Mesothelial cell of epicardium (in vitro differentiated cells): ENCODE data around the gene SLC9A9. TPM values are rescaled to one million over a fixed set of nuclear protein-coding genes. Genes with fewer than 3 reads are reported as not detected.

ENCODE experiments used
- DNase-seq, 2 experiments: peaks; one replicate each; pipeline ENCODE4 v3.0.0; 2021; ENCODE audit warnings: low spot score in 2 of 2; ENCODE audit not compliant: unreplicated experiment in 2 of 2
- H3K27ac Mint-ChIP-seq: 2 replicates; pipeline ENCODE4 v1.8.0; 2021; ENCODE audit warnings: mixed read lengths
- H3K27me3 Mint-ChIP-seq: 2 replicates; pipeline ENCODE4 v1.8.0; 2021; ENCODE audit warnings: low read depth, mixed read lengths
- H3K36me3 Mint-ChIP-seq: 2 replicates; pipeline ENCODE4 v1.8.0; 2021; ENCODE audit warnings: mixed read lengths
- H3K4me1 Mint-ChIP-seq: 2 replicates; pipeline ENCODE4 v1.8.0; 2021; ENCODE audit warnings: mixed read lengths
- H3K4me3 Mint-ChIP-seq: 2 replicates; pipeline ENCODE4 v1.8.0; 2021; ENCODE audit warnings: mild to moderate bottlenecking, moderate library complexity, mixed read lengths
- H3K9me3 Mint-ChIP-seq: 2 replicates; pipeline ENCODE4 v1.8.0; 2021; ENCODE audit warnings: mixed read lengths
- total RNA-seq: library from RNA; stranded (reverse); gene quantifications from 3 replicates; pipeline ENCODE4 v1.2.1, GENCODE V29; 2021
- TF ChIP-seq, protein P1 (sequence below): fragments of 200-600 bp; sonication (generic); IDR thresholded peaks from one replicate; pipeline ENCODE4 v1.5.0; 2021; ENCODE audit warnings: antibody characterized with exemption; ENCODE audit not compliant: unreplicated experiment

SLC9A9 gene
- total RNA-seq, 1 donor from 2014 or later = 2.7 TPM

DNA sequence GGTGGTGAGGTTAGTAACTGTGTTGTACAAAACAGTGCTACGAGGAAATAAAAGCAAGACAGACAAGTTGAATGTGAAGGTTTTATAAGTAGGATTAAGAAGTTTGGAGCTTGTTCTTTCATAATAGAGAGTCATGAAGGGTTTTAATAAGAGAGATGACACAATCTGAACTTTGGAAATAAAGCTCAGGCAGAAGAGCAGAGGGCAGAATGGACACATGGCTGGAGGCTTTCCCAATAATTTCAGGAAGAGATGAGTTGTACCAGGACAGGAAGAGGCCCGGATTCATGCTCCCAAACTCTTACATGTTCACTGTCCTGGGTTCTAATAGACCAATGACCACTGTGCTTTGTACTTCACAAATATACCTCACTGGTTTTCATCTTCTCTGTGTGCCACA is 194.8 kb downstream of the SLC9A9 start:
- no peak overlapping the region for H3K4me3 Mint-ChIP-seq
- H3K9me3 Mint-ChIP-seq = no peaks in the 10 kb centered on the region
- H3K4me1 Mint-ChIP-seq = no peaks in the 10 kb centered on the region
- no peak for DNase-seq
- H3K27ac Mint-ChIP-seq = no peak overlapping the region
- peaks cover 10% of the 10 kb centered on the region for H3K27me3 Mint-ChIP-seq
- TF ChIP-seq, protein P1, sequence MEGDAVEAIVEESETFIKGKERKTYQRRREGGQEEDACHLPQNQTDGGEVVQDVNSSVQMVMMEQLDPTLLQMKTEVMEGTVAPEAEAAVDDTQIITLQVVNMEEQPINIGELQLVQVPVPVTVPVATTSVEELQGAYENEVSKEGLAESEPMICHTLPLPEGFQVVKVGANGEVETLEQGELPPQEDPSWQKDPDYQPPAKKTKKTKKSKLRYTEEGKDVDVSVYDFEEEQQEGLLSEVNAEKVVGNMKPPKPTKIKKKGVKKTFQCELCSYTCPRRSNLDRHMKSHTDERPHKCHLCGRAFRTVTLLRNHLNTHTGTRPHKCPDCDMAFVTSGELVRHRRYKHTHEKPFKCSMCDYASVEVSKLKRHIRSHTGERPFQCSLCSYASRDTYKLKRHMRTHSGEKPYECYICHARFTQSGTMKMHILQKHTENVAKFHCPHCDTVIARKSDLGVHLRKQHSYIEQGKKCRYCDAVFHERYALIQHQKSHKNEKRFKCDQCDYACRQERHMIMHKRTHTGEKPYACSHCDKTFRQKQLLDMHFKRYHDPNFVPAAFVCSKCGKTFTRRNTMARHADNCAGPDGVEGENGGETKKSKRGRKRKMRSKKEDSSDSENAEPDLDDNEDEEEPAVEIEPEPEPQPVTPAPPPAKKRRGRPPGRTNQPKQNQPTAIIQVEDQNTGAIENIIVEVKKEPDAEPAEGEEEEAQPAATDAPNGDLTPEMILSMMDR = no peak
- no peaks in the 10 kb centered on the region for H3K36me3 Mint-ChIP-seq

DNA sequence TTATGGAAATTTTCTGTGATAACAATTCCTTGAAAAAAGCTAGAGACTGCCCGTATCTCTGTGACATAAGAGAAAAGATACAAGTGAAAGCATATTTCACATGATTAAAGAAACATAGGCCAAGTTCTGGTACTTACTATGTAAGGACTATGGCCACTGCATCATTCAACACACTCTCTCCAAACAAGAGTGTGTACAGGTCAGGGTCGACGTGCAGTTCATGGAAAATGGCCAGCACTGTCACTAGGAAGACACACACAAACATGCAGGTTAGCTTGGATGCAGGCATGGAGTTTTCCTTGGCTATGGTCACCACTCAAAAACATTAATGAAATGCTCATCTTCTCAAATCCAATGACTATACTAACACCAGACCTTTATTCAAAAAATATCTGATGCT is 196.2 kb downstream of the SLC9A9 start:
- no peak for DNase-seq
- TF ChIP-seq, protein P1 = no peak
- H3K27ac Mint-ChIP-seq = no peak overlapping the region
- H3K4me3 Mint-ChIP-seq = no peak overlapping the region
- H3K27me3 Mint-ChIP-seq = peaks cover 10% of the 10 kb centered on the region
- no peaks in the 10 kb centered on the region for H3K4me1 Mint-ChIP-seq
- H3K36me3 Mint-ChIP-seq = no peaks in the 10 kb centered on the region
- H3K9me3 Mint-ChIP-seq = no peaks in the 10 kb centered on the region

DNA sequence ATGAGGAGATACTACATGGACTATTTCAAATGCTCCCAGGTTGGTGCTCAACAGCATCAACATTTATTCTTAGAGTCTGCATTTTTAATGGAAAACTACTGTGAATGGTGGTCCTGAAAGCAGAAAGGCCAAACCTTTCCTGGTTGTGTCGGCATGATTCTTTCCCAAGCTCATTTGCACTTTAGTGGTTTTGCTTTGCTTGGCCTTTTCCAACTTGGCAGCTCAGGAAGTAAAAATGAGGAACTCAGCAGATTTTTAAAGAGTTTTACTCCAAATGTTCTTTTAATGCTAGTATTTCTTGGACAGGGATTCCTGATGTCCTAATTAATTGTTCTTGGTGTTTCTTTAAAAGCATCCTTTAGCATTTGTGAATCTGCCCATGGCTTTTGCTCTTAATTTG is 197.4 kb downstream of the SLC9A9 start:
- no peak for DNase-seq
- no peaks in the 10 kb centered on the region for H3K4me1 Mint-ChIP-seq
- no peaks in the 10 kb centered on the region for H3K36me3 Mint-ChIP-seq
- no peak overlapping the region for H3K27ac Mint-ChIP-seq
- TF ChIP-seq, protein P1 = no peak
- peaks cover 8% of the 10 kb centered on the region for H3K27me3 Mint-ChIP-seq
- no peaks in the 10 kb centered on the region for H3K9me3 Mint-ChIP-seq
- no peak overlapping the region for H3K4me3 Mint-ChIP-seq

DNA sequence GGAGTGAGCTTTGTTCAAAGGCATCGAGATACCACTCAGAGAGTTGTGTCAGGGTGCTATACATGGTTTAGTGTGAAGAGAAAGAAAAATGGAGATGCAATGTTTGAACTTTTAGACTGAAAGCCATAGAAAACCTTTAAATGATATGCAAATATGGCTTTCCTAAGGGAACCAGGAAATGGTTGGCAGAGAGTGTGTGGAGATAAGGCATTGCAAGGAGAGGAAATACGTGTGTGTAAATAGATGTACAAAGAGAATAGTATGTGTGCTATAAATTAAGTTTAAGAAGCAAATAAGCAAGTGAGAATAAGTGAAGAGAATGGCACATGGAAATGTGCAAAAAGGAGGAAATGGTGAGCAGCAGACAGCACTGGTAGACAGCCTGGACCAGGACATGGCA is 198.1 kb downstream of the SLC9A9 start:
- no peak overlapping the region for H3K4me3 Mint-ChIP-seq
- H3K9me3 Mint-ChIP-seq = no peaks in the 10 kb centered on the region
- H3K36me3 Mint-ChIP-seq = no peaks in the 10 kb centered on the region
- no peak for DNase-seq
- H3K4me1 Mint-ChIP-seq = no peaks in the 10 kb centered on the region
- TF ChIP-seq, protein P1 = no peak
- H3K27ac Mint-ChIP-seq = no peak overlapping the region
- H3K27me3 Mint-ChIP-seq = peaks cover 3% of the 10 kb centered on the region

DNA sequence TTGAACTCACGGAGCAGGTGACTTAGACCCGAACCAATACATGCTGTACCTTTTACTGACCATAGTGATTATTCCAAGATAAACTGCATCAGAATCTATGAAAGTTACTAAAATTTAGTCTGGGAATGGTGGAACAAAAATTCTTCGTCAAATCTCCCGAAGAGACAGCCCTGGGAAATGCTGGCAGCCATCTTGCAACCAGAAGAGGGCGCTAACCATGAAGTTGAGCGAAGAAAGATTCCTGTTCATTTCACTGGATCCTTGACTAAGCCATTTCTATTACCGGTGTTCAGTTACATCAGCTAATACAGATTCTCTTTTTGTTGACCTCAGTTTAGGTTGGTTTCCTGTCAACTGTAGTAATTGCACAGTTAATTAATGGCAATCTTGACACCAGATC is 199.6 kb downstream of the SLC9A9 start:
- Mint-ChIP-seq H3K4me3 (no peak overlapping the region), H3K4me1 (peaks cover 6% of the 10 kb centered on the region), H3K36me3 (no peaks in the 10 kb centered on the region), H3K9me3 (no peaks in the 10 kb centered on the region), H3K27ac (no peak overlapping the region), H3K27me3 (no peaks in the 10 kb centered on the region)
- TF ChIP-seq, protein P1 = peak; percentile 30
- no peak for DNase-seq

DNA sequence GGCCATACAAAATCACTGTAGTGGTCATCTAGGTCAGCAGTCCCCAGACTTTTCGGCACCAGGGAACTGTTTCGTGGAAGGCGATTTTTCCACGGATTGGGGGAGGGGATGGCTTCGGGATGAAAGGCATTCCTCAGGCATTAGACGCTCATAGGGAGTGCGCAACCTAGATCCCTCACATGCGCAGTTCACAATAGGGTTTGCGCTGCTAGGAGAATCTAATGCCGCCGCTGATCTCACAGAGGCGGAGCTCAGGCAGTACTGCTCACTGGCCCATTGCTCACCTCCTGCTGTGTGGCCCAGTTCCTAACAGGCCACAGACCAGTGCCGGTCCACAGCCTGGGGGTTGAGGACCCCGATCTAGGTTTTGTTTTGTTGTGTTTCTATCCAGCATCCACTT is 200.1 kb downstream of the SLC9A9 start:
- no peaks in the 10 kb centered on the region for H3K27me3 Mint-ChIP-seq
- no peak overlapping the region for H3K27ac Mint-ChIP-seq
- H3K9me3 Mint-ChIP-seq = no peaks in the 10 kb centered on the region
- no peak for DNase-seq
- no peak overlapping the region for H3K4me3 Mint-ChIP-seq
- no peaks in the 10 kb centered on the region for H3K36me3 Mint-ChIP-seq
- TF ChIP-seq, protein P1 = no peak
- peaks cover 9% of the 10 kb centered on the region for H3K4me1 Mint-ChIP-seq
